ENCODE results near the gene TCHP. TPM values are rescaled to one million over a fixed set of nuclear protein-coding genes. Genes with fewer than 3 reads are reported as not detected.

The TCHP gene
- polyA plus RNA-seq, 4 donors, result 7.0 to 25.5 (median 11.5) TPM

- H3K36me3 ChIP-seq (ENCODE audit: control insufficient read depth in 3 of 3, insufficient read depth in 2 of 3, low read depth in 1 of 3, low read length in 3 of 3), result peaks cover 12 to 71% (median 25%) of the 10 kb centered on the region in 3 donors
- no peaks in the 10 kb centered on the region for H3K27me3 ChIP-seq (ENCODE audit: control insufficient read depth in 3 of 3, insufficient read depth in 3 of 3, low read length in 3 of 3)
- 88 to 98% (median 93%) methylated on average over 10 of the region's 10 CpGs for WGBS, 3 donors
- H3K4me1 ChIP-seq (ENCODE audit: control insufficient read depth in 3 of 3, insufficient read depth in 2 of 3, low read depth in 1 of 3, low read length in 2 of 3), result peaks cover 0 to 2% (median 0%) of the 10 kb centered on the region in 3 donors
- H3K27ac ChIP-seq (ENCODE audit: low read depth in 1 of 3, low read length in 2 of 3), result no peak overlapping the region
- DNase-seq, result no peak
- H3K9me3 ChIP-seq (ENCODE audit: control insufficient read depth in 2 of 2, insufficient read depth in 1 of 2, low read depth in 1 of 2, low read length in 1 of 2), result no peaks in the 10 kb centered on the region
- H3K4me3 ChIP-seq (ENCODE audit: low read depth in 1 of 3, low read length in 3 of 3), result no peak overlapping the region
- FAIRE-seq, result no peak
Observed at GRCh38 chr12:109905301-109905700, 5.2 kb downstream of the TCHP start.

GRCh38 chr12:109910254-109910968 is 10.3 kb downstream of the TCHP start:
- H3K4me3 ChIP-seq (ENCODE audit: low read depth in 1 of 3, low read length in 3 of 3), result no peak overlapping the region
- H3K27me3 ChIP-seq (ENCODE audit: control insufficient read depth in 3 of 3, insufficient read depth in 3 of 3, low read length in 3 of 3), result no peaks in the 10 kb centered on the region
- no peak for FAIRE-seq
- 86 to 87% (median 86%) methylated on average over 8 of the region's 8 CpGs for WGBS, 3 donors
- peaks cover 18 to 93% (median 20%) of the 10 kb centered on the region in 3 donors for H3K36me3 ChIP-seq (ENCODE audit: control insufficient read depth in 3 of 3, insufficient read depth in 2 of 3, low read depth in 1 of 3, low read length in 3 of 3)
- no peaks in the 10 kb centered on the region for H3K9me3 ChIP-seq (ENCODE audit: control insufficient read depth in 2 of 2, insufficient read depth in 1 of 2, low read depth in 1 of 2, low read length in 1 of 2)
- H3K27ac ChIP-seq (ENCODE audit: low read depth in 1 of 3, low read length in 2 of 3), result no peak overlapping the region
- H3K4me1 ChIP-seq (ENCODE audit: control insufficient read depth in 3 of 3, insufficient read depth in 2 of 3, low read depth in 1 of 3, low read length in 2 of 3), result no peaks in the 10 kb centered on the region
- no peak for DNase-seq

- H3K4me1 ChIP-seq (ENCODE audit: control insufficient read depth in 3 of 3, insufficient read depth in 2 of 3, low read depth in 1 of 3, low read length in 2 of 3), result no peaks in the 10 kb centered on the region
- H3K27me3 ChIP-seq (ENCODE audit: control insufficient read depth in 3 of 3, insufficient read depth in 3 of 3, low read length in 3 of 3), result no peaks in the 10 kb centered on the region
- no peak overlapping the region for H3K4me3 ChIP-seq (ENCODE audit: low read depth in 1 of 3, low read length in 3 of 3)
- WGBS, 3 donors, result 77 to 85% (median 79%) methylated on average over 12 of the region's 12 CpGs
- H3K27ac ChIP-seq (ENCODE audit: low read depth in 1 of 3, low read length in 2 of 3), result no peak overlapping the region
- FAIRE-seq (no peak), DNase-seq (peak; percentile 14 to 68)
- H3K9me3 ChIP-seq (ENCODE audit: control insufficient read depth in 2 of 2, insufficient read depth in 1 of 2, low read depth in 1 of 2, low read length in 1 of 2), result no peaks in the 10 kb centered on the region
- peaks cover 14 to 93% (median 23%) of the 10 kb centered on the region in 3 donors for H3K36me3 ChIP-seq (ENCODE audit: control insufficient read depth in 3 of 3, insufficient read depth in 2 of 3, low read depth in 1 of 3, low read length in 3 of 3)
Observed at GRCh38 chr12:109910969-109911348, 10.9 kb downstream of the TCHP start.

- Histone ChIP-seq H3K4me3 (ENCODE audit: low read depth in 1 of 3, low read length in 3 of 3) (no peak overlapping the region), H3K27me3 (ENCODE audit: control insufficient read depth in 3 of 3, insufficient read depth in 3 of 3, low read length in 3 of 3) (no peaks in the 10 kb centered on the region), H3K4me1 (ENCODE audit: control insufficient read depth in 3 of 3, insufficient read depth in 2 of 3, low read depth in 1 of 3, low read length in 2 of 3) (no peaks in the 10 kb centered on the region), H3K36me3 (ENCODE audit: control insufficient read depth in 3 of 3, insufficient read depth in 2 of 3, low read depth in 1 of 3, low read length in 3 of 3) (peaks cover 22 to 87% (median 24%) of the 10 kb centered on the region in 3 donors), H3K9me3 (ENCODE audit: control insufficient read depth in 2 of 2, insufficient read depth in 1 of 2, low read depth in 1 of 2, low read length in 1 of 2) (no peaks in the 10 kb centered on the region), H3K27ac (ENCODE audit: low read depth in 1 of 3, low read length in 2 of 3) (no peak overlapping the region)
- no peak for FAIRE-seq
- DNase-seq, result no peak
- 85 to 96% (median 95%) methylated on average over 12 of the region's 12 CpGs for WGBS, 3 donors
Observed at GRCh38 chr12:109912855-109913321, 12.8 kb downstream of the TCHP start.

GRCh38 chr12:109914461-109914860 is 14.4 kb downstream of the TCHP start:
- Histone ChIP-seq H3K4me3 (ENCODE audit: low read depth in 1 of 3, low read length in 3 of 3) (no peak overlapping the region), H3K27me3 (ENCODE audit: control insufficient read depth in 3 of 3, insufficient read depth in 3 of 3, low read length in 3 of 3) (no peaks in the 10 kb centered on the region), H3K9me3 (ENCODE audit: control insufficient read depth in 2 of 2, insufficient read depth in 1 of 2, low read depth in 1 of 2, low read length in 1 of 2) (no peaks in the 10 kb centered on the region), H3K4me1 (ENCODE audit: control insufficient read depth in 3 of 3, insufficient read depth in 2 of 3, low read depth in 1 of 3, low read length in 2 of 3) (no peaks in the 10 kb centered on the region), H3K36me3 (ENCODE audit: control insufficient read depth in 3 of 3, insufficient read depth in 2 of 3, low read depth in 1 of 3, low read length in 3 of 3) (peaks cover 18 to 86% (median 20%) of the 10 kb centered on the region in 3 donors), H3K27ac (ENCODE audit: low read depth in 1 of 3, low read length in 2 of 3) (no peak overlapping the region)
- WGBS, 3 donors, result 93 to 95% (median 94%) methylated on average over 14 to 16 of the region's 16 CpGs
- no peak for DNase-seq
- no peak for FAIRE-seq

GRCh38 chr12:109915171-109916040 is 15.3 kb downstream of the TCHP start:
- no peaks in the 10 kb centered on the region for H3K4me1 ChIP-seq (ENCODE audit: control insufficient read depth in 3 of 3, insufficient read depth in 2 of 3, low read depth in 1 of 3, low read length in 2 of 3)
- WGBS, 3 donors, result 81 to 89% (median 85%) methylated on average over 20 to 26 of the region's 26 CpGs
- no peak for FAIRE-seq
- H3K27me3 ChIP-seq (ENCODE audit: control insufficient read depth in 3 of 3, insufficient read depth in 3 of 3, low read length in 3 of 3), result no peaks in the 10 kb centered on the region
- no peak overlapping the region for H3K4me3 ChIP-seq (ENCODE audit: low read depth in 1 of 3, low read length in 3 of 3)
- peaks cover 20 to 82% (median 22%) of the 10 kb centered on the region in 3 donors for H3K36me3 ChIP-seq (ENCODE audit: control insufficient read depth in 3 of 3, insufficient read depth in 2 of 3, low read depth in 1 of 3, low read length in 3 of 3)
- no peak overlapping the region for H3K27ac ChIP-seq (ENCODE audit: low read depth in 1 of 3, low read length in 2 of 3)
- no peak for DNase-seq
- H3K9me3 ChIP-seq (ENCODE audit: control insufficient read depth in 2 of 2, insufficient read depth in 1 of 2, low read depth in 1 of 2, low read length in 1 of 2), result no peaks in the 10 kb centered on the region

GRCh38 chr12:109916045-109916444 is 16.0 kb downstream of the TCHP start:
- no peaks in the 10 kb centered on the region for H3K9me3 ChIP-seq (ENCODE audit: control insufficient read depth in 2 of 2, insufficient read depth in 1 of 2, low read depth in 1 of 2, low read length in 1 of 2)
- DNase-seq, result no peak
- H3K27me3 ChIP-seq (ENCODE audit: control insufficient read depth in 3 of 3, insufficient read depth in 3 of 3, low read length in 3 of 3), result no peaks in the 10 kb centered on the region
- FAIRE-seq, result no peak
- H3K4me1 ChIP-seq (ENCODE audit: control insufficient read depth in 3 of 3, insufficient read depth in 2 of 3, low read depth in 1 of 3, low read length in 2 of 3), result no peaks in the 10 kb centered on the region
- no peak overlapping the region for H3K27ac ChIP-seq (ENCODE audit: low read depth in 1 of 3, low read length in 2 of 3)
- no peak overlapping the region for H3K4me3 ChIP-seq (ENCODE audit: low read depth in 1 of 3, low read length in 3 of 3)
- 87 to 89% (median 87%) methylated on average over 4 of the region's 4 CpGs for WGBS, 3 donors
- H3K36me3 ChIP-seq (ENCODE audit: control insufficient read depth in 3 of 3, insufficient read depth in 2 of 3, low read depth in 1 of 3, low read length in 3 of 3), result peaks cover 20 to 82% (median 25%) of the 10 kb centered on the region in 3 donors

- DNase-seq, result no peak
- FAIRE-seq, result no peak
- peaks cover 17 to 67% (median 22%) of the 10 kb centered on the region in 3 donors for H3K36me3 ChIP-seq (ENCODE audit: control insufficient read depth in 3 of 3, insufficient read depth in 2 of 3, low read depth in 1 of 3, low read length in 3 of 3)
Observed at GRCh38 chr12:109919456-109919855, 19.4 kb downstream of the TCHP start.

More at GRCh38 chr12:109919456-109919855, 19.4 kb downstream of the TCHP start:
- Histone ChIP-seq H3K27ac (ENCODE audit: low read depth in 1 of 3, low read length in 2 of 3) (no peak overlapping the region), H3K9me3 (ENCODE audit: control insufficient read depth in 2 of 2, insufficient read depth in 1 of 2, low read depth in 1 of 2, low read length in 1 of 2) (no peaks in the 10 kb centered on the region), H3K4me3 (ENCODE audit: low read depth in 1 of 3, low read length in 3 of 3) (no peak overlapping the region), H3K27me3 (ENCODE audit: control insufficient read depth in 3 of 3, insufficient read depth in 3 of 3, low read length in 3 of 3) (no peaks in the 10 kb centered on the region), H3K4me1 (ENCODE audit: control insufficient read depth in 3 of 3, insufficient read depth in 2 of 3, low read depth in 1 of 3, low read length in 2 of 3) (no peaks in the 10 kb centered on the region)
- 84 to 93% (median 90%) methylated on average over 10 of the region's 10 CpGs for WGBS, 3 donors

Measured in small intestine (tissue), 7 donors.